ENCODE data around the gene ARHGAP12. TPM values are rescaled to one million over a fixed set of nuclear protein-coding genes. Genes with fewer than 3 reads are reported as not detected.
A peak's percentile ranks its signal among the peaks of the same experiment; 100 is the strongest.

Gene ARHGAP12
- total RNA-seq, 1 experiment from 2014 or later = 49.8 TPM

DNA sequence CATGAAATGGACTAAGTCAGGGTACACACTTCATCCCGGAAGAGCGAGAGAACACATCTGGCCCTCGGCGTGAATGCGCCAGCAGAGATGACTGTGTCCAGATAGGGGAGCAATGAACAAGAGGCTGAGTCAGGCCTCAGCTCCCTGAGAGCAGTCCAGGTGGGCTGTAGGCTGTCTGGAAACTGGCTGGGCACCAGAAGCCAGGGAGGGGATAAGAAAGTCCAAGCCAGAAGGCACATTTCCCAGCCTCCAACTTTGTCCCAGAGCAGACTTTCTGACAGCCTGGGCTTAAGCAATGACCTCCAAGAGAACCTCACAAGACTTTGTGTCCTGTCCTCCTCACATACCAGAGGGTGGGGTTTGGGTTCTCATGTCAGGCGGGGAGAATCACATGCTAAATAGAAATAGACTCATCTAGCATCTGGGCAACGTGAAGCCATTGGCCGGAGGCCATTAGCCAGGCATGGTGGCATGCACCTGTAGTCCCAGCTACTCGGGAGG, 157.2 kb downstream of the ARHGAP12 start:
- no peak for DNase-seq (ENCODE audit: low read depth)

DNA sequence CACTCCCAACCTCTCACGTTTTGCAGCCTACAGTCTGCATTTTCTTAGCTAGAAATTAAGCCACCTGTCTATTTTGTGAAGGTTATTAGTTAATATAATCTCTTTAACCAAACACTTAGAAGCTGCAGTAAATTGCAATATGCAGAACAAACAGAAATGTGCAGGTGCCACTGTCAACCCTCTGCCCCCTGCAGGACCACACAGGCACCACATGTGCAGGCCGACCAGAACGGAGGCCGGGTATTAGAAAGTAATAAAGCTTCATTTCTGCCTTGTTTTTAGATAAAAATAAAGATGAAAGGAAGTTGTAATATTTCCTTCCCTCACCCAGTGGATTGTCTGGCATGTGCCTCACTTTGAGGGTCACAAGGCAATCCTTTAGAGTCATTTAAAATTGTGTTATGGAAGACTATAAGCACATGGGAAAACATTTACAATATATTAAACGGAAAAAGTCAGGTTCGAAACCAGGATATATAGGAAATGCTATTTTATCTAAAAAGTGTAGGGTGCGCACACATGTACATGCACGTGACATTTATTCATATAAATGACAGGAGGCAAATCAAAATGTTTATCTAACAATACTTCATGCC, 158.2 kb downstream of the ARHGAP12 start:
- no peak for DNase-seq (ENCODE audit: low read depth)

- DNase-seq (ENCODE audit: low read depth) = peak; percentile 50
These were observed 159.1 kb downstream of the ARHGAP12 start for GRCh38 chr10:31769564-31769963.

DNA sequence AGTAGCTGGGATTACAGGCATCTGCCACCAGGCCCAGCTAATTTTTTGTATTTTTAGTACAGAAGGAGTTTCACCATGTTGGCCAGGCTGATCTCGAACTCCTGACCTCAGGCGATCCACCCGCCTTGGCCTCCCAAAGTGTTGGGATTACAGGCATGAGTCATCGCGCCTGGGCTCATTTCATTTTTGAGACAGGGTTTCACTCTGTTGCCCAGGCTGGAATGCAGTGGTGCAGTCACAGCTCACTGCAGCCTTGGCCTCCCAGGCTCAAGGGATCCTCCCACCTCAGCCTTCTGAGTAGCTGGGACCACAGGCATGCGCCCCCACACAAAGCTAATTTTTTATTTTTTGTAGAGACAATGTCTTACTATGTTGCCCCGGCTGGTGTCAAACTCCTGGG, 159.7 kb downstream of the ARHGAP12 start:
- DNase-seq (ENCODE audit: low read depth) = peak; percentile 56

DNA sequence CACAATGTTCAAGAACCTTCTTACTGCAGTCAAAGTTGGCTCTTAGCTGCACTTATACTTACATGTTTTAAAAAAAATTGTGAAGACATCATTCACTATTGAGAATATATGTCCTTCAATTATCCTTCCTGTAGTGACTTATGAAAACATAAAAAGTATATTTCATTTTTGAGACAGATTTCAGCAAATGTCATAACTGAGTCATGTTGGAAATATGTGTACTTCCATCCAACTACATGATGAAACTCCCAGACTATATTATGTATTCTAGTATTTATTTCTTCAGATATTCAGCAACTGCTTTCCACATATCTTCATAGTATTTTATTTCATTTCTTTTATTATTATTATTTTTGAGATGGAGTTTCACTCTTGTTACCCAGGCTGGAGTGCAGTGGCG, 160.2 kb downstream of the ARHGAP12 start:
- DNase-seq (ENCODE audit: low read depth) = peak; percentile 85

GRCh38 chr10:31765541-31765940, 163.1 kb downstream of the ARHGAP12 start:
- DNase-seq (ENCODE audit: low read depth) = no peak

DNA sequence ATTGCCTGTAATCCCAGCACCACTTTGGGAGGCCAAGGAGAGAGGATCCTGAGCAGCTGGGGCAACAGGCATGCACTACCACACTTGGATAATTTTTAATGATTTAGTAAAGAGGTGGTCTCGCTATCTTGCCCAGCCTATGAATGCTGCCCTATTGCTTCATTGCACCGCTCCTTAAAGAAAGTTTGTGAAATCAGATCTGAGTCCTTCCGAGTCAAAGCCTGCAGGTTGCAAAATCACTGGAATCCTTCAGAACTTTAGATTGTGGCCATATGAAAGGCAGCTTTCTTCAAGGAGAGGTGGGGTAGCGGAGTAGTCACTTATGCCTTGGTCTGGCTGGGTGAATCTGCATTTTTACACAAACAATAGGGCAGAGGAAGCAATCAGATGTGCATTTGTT, 166.3 kb downstream of the ARHGAP12 start:
- DNase-seq (ENCODE audit: low read depth) = no peak

- DNase-seq (ENCODE audit: low read depth) = no peak
These were observed 167.5 kb downstream of the ARHGAP12 start for GRCh38 chr10:31761156-31761555.

GRCh38 chr10:31760674-31761081, 168.0 kb downstream of the ARHGAP12 start:
- peak; percentile 61 for DNase-seq (ENCODE audit: low read depth)

GRCh38 chr10:31759799-31760626, 168.6 kb downstream of the ARHGAP12 start:
- peak; percentile 97 for DNase-seq (ENCODE audit: low read depth)

DNA sequence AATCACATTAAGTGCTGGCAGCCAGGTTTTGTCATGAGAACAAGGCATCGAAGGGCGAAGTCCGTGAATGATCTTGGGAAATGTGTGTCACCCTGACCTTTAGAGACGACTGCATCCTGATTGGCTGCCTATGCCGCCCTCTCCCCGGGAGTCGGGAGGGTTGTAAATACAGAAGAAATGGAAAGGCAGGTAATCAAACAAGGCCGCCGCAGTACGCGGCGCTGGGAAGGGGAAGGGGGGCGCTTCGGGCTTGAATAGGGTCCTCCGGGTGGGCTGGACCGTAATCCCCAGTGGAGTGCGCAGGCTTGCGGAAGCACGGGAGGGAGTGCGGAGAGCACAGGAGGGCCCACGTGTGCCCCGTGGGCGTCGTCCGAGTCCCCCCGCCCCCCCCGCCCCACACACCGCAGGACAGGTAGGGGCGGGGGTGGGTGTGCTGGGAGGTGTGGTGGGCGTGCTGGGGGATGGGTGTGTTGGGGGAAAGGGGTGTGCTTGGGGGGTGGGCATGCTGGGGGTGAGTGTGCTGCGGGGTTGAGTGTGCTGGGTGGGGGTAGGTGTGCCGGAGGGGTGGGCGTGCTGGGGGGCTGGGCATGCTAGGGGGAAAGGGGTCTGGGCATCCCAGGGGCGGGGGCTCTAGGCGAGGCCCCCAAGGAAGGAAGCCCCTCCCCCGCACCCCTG, 169.4 kb downstream of the ARHGAP12 start:
- DNase-seq (ENCODE audit: low read depth) = peak; percentile 40

DNA sequence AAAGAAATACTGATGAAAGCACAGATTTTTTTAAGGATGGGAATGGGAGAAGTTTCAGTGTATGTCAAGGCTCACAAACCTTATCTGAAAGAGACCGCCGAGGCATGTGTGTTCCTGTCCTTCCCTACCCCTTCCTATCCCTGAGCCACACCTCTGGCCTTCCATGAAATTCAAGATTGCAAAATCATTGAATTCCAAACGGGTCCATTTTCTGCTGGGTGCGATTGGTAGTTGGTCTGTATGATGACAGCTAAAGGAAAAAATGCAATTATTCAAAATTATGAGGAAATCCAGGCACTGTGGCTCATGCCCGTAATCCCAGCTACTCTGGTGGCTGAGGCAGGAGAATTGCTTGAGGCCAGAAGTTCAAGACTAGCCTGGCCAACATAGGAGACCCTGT, 170.1 kb downstream of the ARHGAP12 start:
- DNase-seq (ENCODE audit: low read depth) = no peak

GRCh38 chr10:31757831-31758230, 170.8 kb downstream of the ARHGAP12 start:
- no peak for DNase-seq (ENCODE audit: low read depth)

DNA sequence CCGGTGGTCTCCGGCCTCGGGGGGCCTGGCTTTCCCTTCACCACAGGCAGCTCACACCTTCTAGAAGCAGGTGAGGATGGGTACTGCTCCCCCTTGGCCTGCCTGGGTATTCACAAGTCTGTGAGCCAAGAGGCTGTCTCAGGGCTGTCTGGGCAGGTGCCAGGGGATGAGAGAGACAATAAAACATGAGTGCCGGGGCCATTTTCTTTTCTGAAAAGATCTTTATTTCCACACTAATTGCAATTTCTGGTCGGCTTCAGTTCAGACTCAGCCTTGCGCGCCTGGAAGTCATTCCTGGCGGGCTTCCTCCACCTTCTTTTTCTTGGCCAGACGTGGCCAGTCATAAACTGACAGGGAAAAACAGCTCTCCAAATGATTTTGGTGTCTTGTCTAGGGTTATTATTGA, 171.2 kb downstream of the ARHGAP12 start:
- no peak for DNase-seq (ENCODE audit: low read depth)

- no peak for DNase-seq (ENCODE audit: low read depth)
These were observed 171.9 kb downstream of the ARHGAP12 start for GRCh38 chr10:31756729-31757110.

GRCh38 chr10:31756101-31756728, 172.4 kb downstream of the ARHGAP12 start:
- no peak for DNase-seq (ENCODE audit: low read depth)

Other genes with a start within 250 kb of the ARHGAP12 start
- 174 and 194 TPM in 2 replicates for gene KIF5B, start 127.6 kb upstream of the ARHGAP12 start, total RNA-seq (2014; rRNA removed)

Measured in LHCN-M2 (cell line).